PC-3 (cell line): Measurements from ENCODE around the gene SLC4A2.

Experiments
- EZH2 ChIP-seq: fragments of 300-600 bp; sonication (generic); IDR thresholded peaks from one replicate; pipeline ENCODE4 v1.6.1; 2017; ENCODE audit warnings: antibody characterized with exemption, mild to moderate bottlenecking, low read length; ENCODE audit not compliant: unreplicated experiment
- TF ChIP-seq, protein P1 (sequence below): fragments of 300-600 bp; sonication (generic); conservative IDR thresholded peaks from 2 replicates; pipeline ENCODE4 v1.5.1; 2017; ENCODE audit warnings: antibody characterized with exemption, low read depth, mild to moderate bottlenecking, low read length

DNA sequence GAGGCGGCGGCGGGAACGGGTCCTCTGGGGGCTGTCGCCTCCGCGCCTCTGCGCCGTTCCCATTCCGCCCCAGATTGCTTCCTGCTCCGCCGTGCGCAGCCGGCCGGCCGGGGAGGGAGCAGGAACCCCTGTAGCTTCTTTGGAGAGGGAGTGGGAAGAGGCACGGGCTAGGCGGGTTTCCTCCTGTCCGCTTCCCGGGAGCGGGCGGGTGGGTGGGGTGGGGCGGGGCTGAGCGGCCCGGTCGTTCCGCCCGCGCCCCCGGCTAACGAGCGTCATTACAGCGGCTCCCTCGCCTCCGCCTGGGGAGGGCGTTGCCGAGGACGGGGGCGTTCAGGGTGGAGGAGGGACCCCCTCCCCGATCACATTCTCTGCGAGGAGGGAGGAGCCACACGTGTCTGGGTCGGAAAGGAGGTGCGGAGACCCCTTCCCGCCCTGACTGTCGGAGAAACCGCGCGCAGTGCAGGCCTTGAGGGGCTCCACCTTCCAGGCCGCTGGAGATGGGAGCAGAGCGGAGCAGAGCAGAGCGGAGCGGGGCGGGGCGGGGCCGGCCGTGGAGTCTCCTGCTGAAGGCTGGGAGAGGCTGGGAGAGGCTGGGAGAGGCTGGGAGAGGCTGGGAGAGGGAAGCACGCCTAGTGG lies 66.6 kb downstream of the SLC4A2 start:
- TF ChIP-seq, protein P1, sequence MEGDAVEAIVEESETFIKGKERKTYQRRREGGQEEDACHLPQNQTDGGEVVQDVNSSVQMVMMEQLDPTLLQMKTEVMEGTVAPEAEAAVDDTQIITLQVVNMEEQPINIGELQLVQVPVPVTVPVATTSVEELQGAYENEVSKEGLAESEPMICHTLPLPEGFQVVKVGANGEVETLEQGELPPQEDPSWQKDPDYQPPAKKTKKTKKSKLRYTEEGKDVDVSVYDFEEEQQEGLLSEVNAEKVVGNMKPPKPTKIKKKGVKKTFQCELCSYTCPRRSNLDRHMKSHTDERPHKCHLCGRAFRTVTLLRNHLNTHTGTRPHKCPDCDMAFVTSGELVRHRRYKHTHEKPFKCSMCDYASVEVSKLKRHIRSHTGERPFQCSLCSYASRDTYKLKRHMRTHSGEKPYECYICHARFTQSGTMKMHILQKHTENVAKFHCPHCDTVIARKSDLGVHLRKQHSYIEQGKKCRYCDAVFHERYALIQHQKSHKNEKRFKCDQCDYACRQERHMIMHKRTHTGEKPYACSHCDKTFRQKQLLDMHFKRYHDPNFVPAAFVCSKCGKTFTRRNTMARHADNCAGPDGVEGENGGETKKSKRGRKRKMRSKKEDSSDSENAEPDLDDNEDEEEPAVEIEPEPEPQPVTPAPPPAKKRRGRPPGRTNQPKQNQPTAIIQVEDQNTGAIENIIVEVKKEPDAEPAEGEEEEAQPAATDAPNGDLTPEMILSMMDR, result no peak
- no peak for TF ChIP-seq EZH2
